Activated CD4-positive, alpha-beta memory T cell treated with anti-CD3 and anti-CD28 coated beads for 36 hours (primary cell): Measurements from ENCODE around the gene OVCA2. TPM values are rescaled to one million over a fixed set of nuclear protein-coding genes. Genes with fewer than 3 reads are reported as not detected.

Source experiments
- CTCF ChIA-PET: fragments of 350-600 bp; sonication (Branson Sonifier 250); formaldehyde crosslinking; loops from one replicate; lab custom pipeline; 2021; ENCODE audit warnings: antibody characterized with exemption, inconsistent platforms; lab: Charles Lee
- POLR2A ChIA-PET: fragments of 350-600 bp; sonication (Branson Sonifier 250); formaldehyde crosslinking; loops from one replicate; lab custom pipeline; 2021; ENCODE audit warnings: antibody characterized with exemption; lab: Charles Lee
- DNase-seq: peaks from one replicate; pipeline ENCODE4 v3.0.0-alpha.2; 2020
- H3K27ac Mint-ChIP-seq: one replicate; pipeline ENCODE4 v1.8.0; 2021; ENCODE audit warnings: mixed read lengths
- H3K27me3 Mint-ChIP-seq: one replicate; pipeline ENCODE4 v1.8.0; 2021; ENCODE audit warnings: mixed read lengths
- H3K36me3 Mint-ChIP-seq: one replicate; pipeline ENCODE4 v1.8.0; 2021; ENCODE audit warnings: mixed read lengths
- H3K4me1 Mint-ChIP-seq: one replicate; pipeline ENCODE4 v1.8.0; 2021; ENCODE audit warnings: low read depth, mixed read lengths
- H3K4me3 Mint-ChIP-seq: one replicate; pipeline ENCODE4 v1.8.0; 2021; ENCODE audit warnings: mild to moderate bottlenecking, mixed read lengths
- H3K9me3 Mint-ChIP-seq: one replicate; pipeline ENCODE4 v1.8.0; 2021; ENCODE audit warnings: mixed read lengths
- intact Hi-C: fragments of 100-400 bp; cut with micrococcal nuclease; formaldehyde crosslinking; loops from one replicate; pipeline ENCODE4 v1.15.1; 2023
- total RNA-seq, 2 experiments: library from RNA; stranded (reverse); gene quantifications; one replicate each; pipeline ENCODE4 v1.2.3, GENCODE V29; 2021

OVCA2 gene
- total RNA-seq, 2 experiments from 2014 or later: 31.7 to 34.8 TPM

DNA sequence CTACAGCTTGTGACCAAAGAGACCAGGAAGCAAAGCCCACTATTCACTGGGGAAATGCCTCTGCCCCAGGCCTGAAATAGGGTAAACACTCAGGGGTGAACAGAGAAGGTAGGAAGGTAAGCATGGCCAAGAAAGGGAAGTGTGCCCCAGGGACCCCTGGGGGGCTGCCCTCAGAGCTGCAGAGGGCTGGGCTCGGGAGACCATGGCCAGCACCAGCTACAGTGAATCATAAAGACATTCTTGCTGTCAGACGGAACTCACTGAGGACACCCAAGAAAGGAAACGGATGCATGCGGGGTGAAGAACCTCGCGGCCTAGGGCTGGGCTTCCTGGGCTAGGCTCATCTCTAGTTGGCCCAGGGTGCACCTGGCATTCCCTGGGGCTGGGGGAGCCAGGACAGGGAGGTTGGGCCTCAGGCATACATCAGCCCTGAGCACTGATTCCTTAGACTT lies 22.7 kb downstream of the OVCA2 start:
- no peaks in the 10 kb centered on the region for H3K9me3 Mint-ChIP-seq
- POLR2A ChIA-PET: interaction anchor here (2.0 kb wide), 1 partner anchor 9 kb away, joined by 12 read pairs; the partner anchor contains the start of gene HIC1
- peaks cover 3% of the 10 kb centered on the region for H3K27me3 Mint-ChIP-seq
- H3K4me3 Mint-ChIP-seq: no peak overlapping the region
- DNase-seq: no peak
- no peak overlapping the region for H3K27ac Mint-ChIP-seq
- peaks cover 73% of the 10 kb centered on the region for H3K36me3 Mint-ChIP-seq
- CTCF ChIA-PET: interaction anchor here (1.0 to 8.3 kb wide), 7 partner anchors 8 to 181 kb away, joined by 3 to 122 read pairs (median 5); partner anchors contain the start of gene HIC1
- intact Hi-C loops: no loop called here
- peaks cover 25% of the 10 kb centered on the region for H3K4me1 Mint-ChIP-seq

DNA sequence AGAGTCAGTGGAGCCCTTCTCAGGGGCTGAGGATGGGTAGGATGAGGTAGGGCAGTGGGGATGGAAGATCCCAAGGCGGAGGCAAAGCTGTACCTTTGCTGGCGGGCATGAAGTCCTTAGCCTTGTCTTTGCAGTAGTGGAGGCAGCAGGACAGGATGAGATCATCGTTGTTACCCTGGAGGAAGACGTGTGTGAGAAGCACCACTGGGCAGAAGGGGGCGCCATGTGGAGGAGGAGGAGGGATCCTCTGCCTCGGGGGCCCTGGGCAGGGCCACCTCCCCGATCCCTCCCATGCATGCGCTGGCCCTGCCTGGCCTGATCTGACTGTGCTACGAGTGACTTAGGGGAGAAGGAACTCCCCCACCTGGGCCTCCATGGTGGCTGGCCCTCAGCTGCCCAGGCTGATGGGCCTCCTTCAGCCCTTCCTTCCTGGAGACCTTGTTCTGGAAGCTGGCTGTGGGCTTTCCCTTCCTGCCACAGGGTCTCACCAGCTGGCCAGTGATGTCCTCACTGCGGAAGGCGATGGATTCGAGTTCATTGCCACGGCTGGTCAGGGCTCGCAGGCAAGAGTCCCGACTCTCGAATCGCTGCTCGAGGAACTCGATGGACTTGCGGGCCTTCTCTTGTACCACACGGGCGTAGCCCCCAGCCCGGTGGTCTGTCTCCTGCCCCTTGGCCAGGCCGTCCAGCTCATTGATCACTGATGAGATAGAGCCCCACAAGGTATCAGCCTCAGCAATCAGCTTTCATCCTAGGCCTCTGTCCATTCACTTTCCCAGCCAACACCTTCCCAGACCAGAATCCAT lies 23.4 kb downstream of the OVCA2 start:
- ChIA-PET POLR2A (interaction anchor here (2.0 kb wide), 1 partner anchor 9 kb away, joined by 12 read pairs; the partner anchor contains the start of gene HIC1), CTCF (interaction anchor here (0.7 to 8.3 kb wide), 9 partner anchors 9 to 180 kb away, joined by 3 to 122 read pairs (median 5); partner anchors contain the start of gene HIC1)
- Mint-ChIP-seq H3K4me1 (peaks cover 29% of the 10 kb centered on the region), H3K9me3 (no peaks in the 10 kb centered on the region), H3K4me3 (no peak overlapping the region), H3K27me3 (peaks cover 2% of the 10 kb centered on the region), H3K36me3 (peaks cover 76% of the 10 kb centered on the region), H3K27ac (no peak overlapping the region)
- DNase-seq: peak; percentile 89
- intact Hi-C loops: no loop called here

DNA sequence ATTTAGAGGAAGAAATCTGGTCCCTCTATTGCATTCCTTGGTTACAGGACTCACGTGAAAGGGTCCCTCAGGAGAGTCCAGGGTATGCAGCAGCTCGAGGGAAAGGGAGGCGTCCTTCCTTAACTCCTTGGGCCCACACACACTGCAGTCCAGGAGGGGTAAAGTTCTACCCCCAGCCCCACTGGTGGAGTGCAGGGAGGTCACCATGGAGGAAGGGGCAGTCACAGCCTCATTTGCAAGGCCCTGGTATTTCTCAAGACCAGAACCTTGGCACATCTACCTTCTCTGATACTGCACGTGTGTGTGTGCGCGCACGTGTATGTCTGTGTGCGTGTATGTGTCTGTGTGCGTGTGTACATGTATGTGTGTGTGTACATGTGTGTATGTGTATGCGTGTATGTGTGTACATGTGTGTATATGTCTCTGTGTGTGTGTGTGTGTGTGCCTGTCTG lies 24.2 kb downstream of the OVCA2 start:
- CTCF ChIA-PET: interaction anchor here (1.2 to 8.3 kb wide), 4 partner anchors 9 to 179 kb away, joined by 5 to 122 read pairs (median 20); partner anchors contain the start of gene HIC1
- Mint-ChIP-seq H3K36me3 (peaks cover 70% of the 10 kb centered on the region), H3K9me3 (no peaks in the 10 kb centered on the region), H3K4me1 (peaks cover 36% of the 10 kb centered on the region), H3K27ac (no peak overlapping the region), H3K4me3 (no peak overlapping the region), H3K27me3 (peaks cover 2% of the 10 kb centered on the region)
- POLR2A ChIA-PET: interaction anchor here (1.1 to 2.0 kb wide), 2 partner anchors 10 to 11 kb away, joined by 4 to 12 read pairs; partner anchors contain the start of gene HIC1
- no peak for DNase-seq
- intact Hi-C loops: no loop called here

DNA sequence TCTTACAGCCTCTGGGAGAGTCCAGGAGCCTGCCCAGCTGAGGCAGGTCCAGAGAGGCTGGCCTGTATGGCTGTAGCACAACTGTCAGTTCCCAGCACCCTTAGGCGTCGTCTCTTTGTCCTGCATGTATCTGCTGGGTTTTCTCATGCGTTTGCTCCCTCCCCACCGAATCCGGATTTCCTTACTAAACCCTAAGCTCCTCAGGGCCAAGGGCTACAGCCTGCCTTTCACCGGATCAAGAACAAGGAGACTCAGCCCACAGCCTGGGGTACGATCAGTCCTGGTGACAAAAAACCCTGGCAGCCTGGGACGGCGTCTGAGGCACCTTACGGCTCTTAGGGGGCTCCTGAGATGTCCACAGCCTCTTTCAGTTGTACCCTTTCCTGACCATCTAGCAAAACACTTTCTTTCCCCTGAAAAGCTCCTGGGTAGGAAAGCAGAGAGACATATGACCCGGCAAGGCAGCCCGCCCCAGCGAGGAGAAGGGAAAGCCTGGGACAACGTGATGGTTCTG lies 25.3 kb downstream of the OVCA2 start:
- intact Hi-C loops: no loop called here
- POLR2A ChIA-PET: interaction anchor here (1.1 to 5.7 kb wide), 2 partner anchors 12 to 21 kb away, joined by 4 to 82 read pairs; partner anchors contain the start of gene HIC1
- peaks cover 2% of the 10 kb centered on the region for H3K27me3 Mint-ChIP-seq
- no peak overlapping the region for H3K27ac Mint-ChIP-seq
- no peak for DNase-seq
- CTCF ChIA-PET: interaction anchor here (4.3 to 8.3 kb wide), 2 partner anchors 11 to 178 kb away, joined by 36 to 122 read pairs; partner anchors contain the start of gene HIC1
- peaks cover 47% of the 10 kb centered on the region for H3K4me1 Mint-ChIP-seq
- H3K4me3 Mint-ChIP-seq: peak overlapping the region; percentile 24
- no peaks in the 10 kb centered on the region for H3K9me3 Mint-ChIP-seq
- peaks cover 70% of the 10 kb centered on the region for H3K36me3 Mint-ChIP-seq

DNA sequence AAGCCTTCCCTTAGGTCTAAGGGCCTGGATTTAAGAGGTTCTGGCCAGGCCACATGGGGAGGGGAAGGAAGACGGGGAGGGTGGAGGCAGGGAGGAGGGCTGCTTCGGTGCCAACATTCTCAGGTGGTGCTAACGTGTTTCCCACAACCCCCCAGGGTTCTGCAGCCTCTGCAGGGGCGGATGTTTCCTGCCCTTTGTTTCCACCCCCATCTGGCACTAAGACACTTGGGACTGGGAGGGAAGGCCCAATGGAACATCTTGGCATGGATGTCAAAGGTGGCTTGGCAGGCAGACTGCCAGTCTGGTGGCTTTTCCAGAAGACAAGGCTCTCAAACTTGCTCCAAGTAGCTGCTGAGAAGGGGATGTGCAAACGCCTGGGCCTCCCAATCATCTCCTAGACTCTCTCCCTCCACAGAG lies 25.8 kb downstream of the OVCA2 start:
- POLR2A ChIA-PET: interaction anchor here (5.7 kb wide), 1 partner anchor 20 kb away, joined by 82 read pairs; no protein-coding TSS in a partner anchor
- Mint-ChIP-seq H3K4me3 (peak overlapping the region; percentile 24), H3K4me1 (peaks cover 49% of the 10 kb centered on the region)

DNA sequence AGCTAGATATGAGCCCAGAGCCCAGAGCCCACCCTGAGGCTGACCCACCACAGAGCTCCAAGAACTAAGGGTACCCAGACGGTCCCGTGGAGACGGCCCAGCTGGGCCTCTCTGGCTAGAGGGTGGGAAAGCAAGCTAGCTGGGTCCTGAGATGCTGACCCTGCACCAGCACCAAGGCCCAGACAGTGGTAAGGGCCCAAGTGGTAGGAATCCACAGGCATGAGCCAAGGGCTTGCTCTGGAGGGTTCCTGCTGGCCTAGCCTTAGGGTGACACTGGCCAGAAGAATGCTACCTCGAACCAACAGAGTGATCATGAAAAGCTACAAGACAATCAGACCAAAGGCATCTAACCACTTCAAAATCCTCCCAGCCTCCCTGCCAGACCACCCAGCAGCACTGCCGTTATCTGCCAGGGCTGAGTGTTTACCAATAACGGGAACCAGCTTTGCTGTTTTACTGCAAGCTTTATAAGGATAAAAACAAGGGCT lies 26.3 kb downstream of the OVCA2 start:
- ChIA-PET POLR2A (interaction anchor here (0.6 to 5.7 kb wide), 3 partner anchors 10 to 20 kb away, joined by 3 to 82 read pairs (median 9); no protein-coding TSS in a partner anchor), CTCF (interaction anchor here (1.1 to 8.3 kb wide), 5 partner anchors 12 to 177 kb away, joined by 3 to 122 read pairs (median 6); partner anchors contain the start of gene HIC1)
- Mint-ChIP-seq H3K27ac (peak overlapping the region; percentile 93), H3K4me1 (peaks cover 49% of the 10 kb centered on the region), H3K4me3 (peak overlapping the region; percentile 57), H3K27me3 (peaks cover 2% of the 10 kb centered on the region), H3K9me3 (no peaks in the 10 kb centered on the region), H3K36me3 (peaks cover 71% of the 10 kb centered on the region)
- intact Hi-C loops: no loop called here
- no peak for DNase-seq

More for the DNA sequence above, 25.8 kb downstream of the OVCA2 start:
- Mint-ChIP-seq H3K9me3 (no peaks in the 10 kb centered on the region), H3K27me3 (peaks cover 2% of the 10 kb centered on the region), H3K27ac (no peak overlapping the region), H3K36me3 (peaks cover 70% of the 10 kb centered on the region)
- CTCF ChIA-PET: interaction anchor here (3.4 to 8.3 kb wide), 3 partner anchors 11 to 178 kb away, joined by 28 to 122 read pairs (median 36); partner anchors contain the start of gene HIC1
- intact Hi-C loops: no loop called here
- DNase-seq: no peak

DNA sequence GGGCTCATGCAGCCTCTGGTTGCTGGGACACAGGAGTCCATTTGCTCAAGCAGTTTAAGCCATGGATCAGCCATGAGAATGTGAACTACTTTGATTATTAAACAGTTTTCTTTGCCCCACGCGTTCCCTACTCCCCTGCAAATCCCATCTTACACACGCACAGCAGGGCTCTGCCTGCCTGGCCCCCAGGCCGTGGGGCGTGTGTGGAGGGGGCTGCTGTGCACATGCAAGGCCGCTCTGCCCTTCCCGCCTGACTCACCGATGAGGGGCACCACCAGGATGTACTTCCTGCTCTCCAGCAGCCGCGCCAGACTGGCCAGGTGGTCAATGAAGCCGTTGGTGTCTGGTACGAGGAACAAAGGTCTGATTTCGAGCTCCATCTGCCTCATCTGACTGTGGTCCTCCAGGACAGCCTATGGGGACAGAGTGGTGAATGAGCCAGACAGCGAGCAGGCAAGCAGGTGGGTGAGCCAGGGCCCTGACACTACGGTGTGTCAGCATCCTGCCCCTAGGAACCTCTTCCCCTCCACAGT lies 26.8 kb downstream of the OVCA2 start:
- Mint-ChIP-seq H3K27me3 (peaks cover 2% of the 10 kb centered on the region), H3K27ac (peak overlapping the region; percentile 93), H3K4me3 (peak overlapping the region; percentile 57), H3K9me3 (no peaks in the 10 kb centered on the region), H3K36me3 (peaks cover 66% of the 10 kb centered on the region), H3K4me1 (peaks cover 49% of the 10 kb centered on the region)
- DNase-seq: peak; percentile 71
- CTCF ChIA-PET: interaction anchor here (1.0 to 8.3 kb wide), 7 partner anchors 12 to 176 kb away, joined by 3 to 122 read pairs (median 5); partner anchors contain the start of gene HIC1
- intact Hi-C loops: no loop called here
- POLR2A ChIA-PET: interaction anchor here (0.5 to 5.7 kb wide), 4 partner anchors 10 to 19 kb away, joined by 3 to 82 read pairs (median 6); no protein-coding TSS in a partner anchor

DNA sequence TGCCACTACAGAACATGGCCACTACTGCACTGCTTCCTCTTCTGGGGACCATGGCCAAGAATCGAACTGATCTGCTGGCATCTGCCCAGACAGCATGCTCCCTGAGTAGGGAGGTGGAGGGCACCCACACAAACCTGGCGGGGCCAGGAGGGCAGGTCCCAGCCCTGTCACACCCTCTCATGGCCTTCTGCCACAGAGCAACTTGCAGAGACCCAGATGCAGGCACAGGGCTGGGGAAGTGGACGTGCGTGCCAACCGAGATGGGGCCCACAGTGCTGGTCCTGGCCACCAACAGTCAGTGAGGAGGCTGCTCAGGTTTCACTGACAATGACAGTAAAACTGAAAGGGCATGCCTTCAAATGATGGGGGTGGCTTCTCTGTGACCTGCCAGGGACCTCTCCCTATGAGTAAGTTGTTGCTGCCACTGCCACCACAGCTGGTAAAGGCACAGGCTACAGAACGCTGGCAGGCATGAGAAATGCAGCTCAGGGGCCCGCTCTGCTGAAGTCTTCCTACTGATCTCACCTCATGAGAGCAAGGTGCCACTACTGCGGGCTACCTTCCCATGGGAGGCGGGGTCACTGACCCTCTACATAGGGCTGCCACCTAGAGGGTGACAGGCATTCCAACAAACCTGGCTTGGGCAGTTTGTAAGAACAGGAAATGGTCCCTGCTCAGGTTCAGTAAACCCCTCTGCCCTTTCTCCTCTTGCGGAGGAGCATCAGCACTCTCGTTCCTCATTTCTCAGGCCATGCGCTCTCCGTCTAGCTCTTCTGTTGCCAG lies 28.6 kb downstream of the OVCA2 start:
- intact Hi-C loops: loop anchor here (1.0 kb wide), 2 partner anchors 17 to 170 kb away; no protein-coding TSS in a partner anchor
- peak overlapping the region; percentile 60 for H3K4me3 Mint-ChIP-seq

DNA sequence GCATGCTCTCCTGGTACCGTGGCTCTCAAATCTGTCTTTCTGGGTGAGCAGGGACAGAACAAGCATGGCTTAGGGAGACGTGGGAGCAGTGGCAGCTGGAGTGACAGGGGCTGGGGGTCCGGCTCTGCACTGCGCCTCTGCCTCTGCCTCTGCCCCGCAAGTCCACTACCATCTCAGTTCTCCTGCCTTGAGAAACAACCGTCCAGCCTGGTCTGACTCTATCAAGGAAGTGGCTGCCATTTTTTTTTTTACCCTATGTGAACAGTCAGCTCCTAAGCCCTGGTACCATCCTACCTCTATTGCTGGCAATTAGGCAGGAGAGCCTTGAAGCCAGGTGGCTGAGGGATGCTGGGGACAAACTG lies 29.2 kb downstream of the OVCA2 start:
- Mint-ChIP-seq H3K4me1 (peaks cover 49% of the 10 kb centered on the region), H3K9me3 (no peaks in the 10 kb centered on the region), H3K27ac (peak overlapping the region; percentile 93), H3K4me3 (peak overlapping the region; percentile 36), H3K36me3 (peaks cover 45% of the 10 kb centered on the region), H3K27me3 (peaks cover 2% of the 10 kb centered on the region)
- DNase-seq: no peak
- CTCF ChIA-PET: interaction anchor here (0.9 to 8.3 kb wide), 7 partner anchors 13 to 212 kb away, joined by 3 to 122 read pairs (median 6); partner anchors contain the start of gene HIC1
- POLR2A ChIA-PET: interaction anchor here (0.6 to 5.7 kb wide), 9 partner anchors 11 to 193 kb away, joined by 3 to 82 read pairs (median 5); no protein-coding TSS in a partner anchor
- intact Hi-C loops: no loop called here

More for the DNA sequence above, 28.6 kb downstream of the OVCA2 start:
- DNase-seq: peak; percentile 93
- ChIA-PET POLR2A (interaction anchor here (0.5 to 5.7 kb wide), 12 partner anchors 12 to 1643 kb away, joined by 3 to 82 read pairs (median 4); no protein-coding TSS in a partner anchor), CTCF (interaction anchor here (0.9 to 8.3 kb wide), 8 partner anchors 13 to 212 kb away, joined by 3 to 122 read pairs (median 6); partner anchors contain the start of gene HIC1)
- H3K27ac Mint-ChIP-seq: peak overlapping the region; percentile 93
- H3K27me3 Mint-ChIP-seq: peaks cover 2% of the 10 kb centered on the region
- H3K9me3 Mint-ChIP-seq: no peaks in the 10 kb centered on the region
- H3K4me1 Mint-ChIP-seq: peaks cover 48% of the 10 kb centered on the region
- H3K36me3 Mint-ChIP-seq: peaks cover 50% of the 10 kb centered on the region
